ENCODE results near the gene MYL2.

Gene MYL2

DNA sequence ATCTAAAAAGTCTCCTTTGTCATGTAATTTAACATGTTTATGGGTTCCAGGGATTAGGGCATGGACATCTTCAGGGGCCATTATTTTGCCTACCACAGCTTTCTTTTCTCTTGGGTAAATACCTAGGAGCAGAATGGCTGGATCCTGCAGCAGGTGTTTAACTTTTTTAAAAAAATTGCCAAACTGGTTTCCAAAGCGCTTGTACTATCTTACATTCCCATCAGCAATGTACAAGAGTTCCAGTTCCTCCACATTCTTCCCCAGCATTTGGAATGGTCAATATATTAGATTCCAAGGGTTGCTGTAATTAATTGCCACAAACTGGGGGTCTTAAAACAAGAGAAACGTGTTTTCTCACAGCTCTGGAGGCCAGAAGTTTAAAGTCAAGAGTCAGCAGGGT is 27.7 kb upstream of the MYL2 start:
- DNase-seq (ENCODE audit: extremely low read depth, low read depth), result no peak
- TF ChIP-seq, protein P1, sequence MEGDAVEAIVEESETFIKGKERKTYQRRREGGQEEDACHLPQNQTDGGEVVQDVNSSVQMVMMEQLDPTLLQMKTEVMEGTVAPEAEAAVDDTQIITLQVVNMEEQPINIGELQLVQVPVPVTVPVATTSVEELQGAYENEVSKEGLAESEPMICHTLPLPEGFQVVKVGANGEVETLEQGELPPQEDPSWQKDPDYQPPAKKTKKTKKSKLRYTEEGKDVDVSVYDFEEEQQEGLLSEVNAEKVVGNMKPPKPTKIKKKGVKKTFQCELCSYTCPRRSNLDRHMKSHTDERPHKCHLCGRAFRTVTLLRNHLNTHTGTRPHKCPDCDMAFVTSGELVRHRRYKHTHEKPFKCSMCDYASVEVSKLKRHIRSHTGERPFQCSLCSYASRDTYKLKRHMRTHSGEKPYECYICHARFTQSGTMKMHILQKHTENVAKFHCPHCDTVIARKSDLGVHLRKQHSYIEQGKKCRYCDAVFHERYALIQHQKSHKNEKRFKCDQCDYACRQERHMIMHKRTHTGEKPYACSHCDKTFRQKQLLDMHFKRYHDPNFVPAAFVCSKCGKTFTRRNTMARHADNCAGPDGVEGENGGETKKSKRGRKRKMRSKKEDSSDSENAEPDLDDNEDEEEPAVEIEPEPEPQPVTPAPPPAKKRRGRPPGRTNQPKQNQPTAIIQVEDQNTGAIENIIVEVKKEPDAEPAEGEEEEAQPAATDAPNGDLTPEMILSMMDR (IDR thresholded peaks at IDR 0.05; ENCODE audit: low read depth, low read length), result no peak

- DNase-seq (ENCODE audit: extremely low read depth, low read depth), result no peak
- TF ChIP-seq, protein P1 (IDR thresholded peaks at IDR 0.05; ENCODE audit: low read depth, low read length), result no peak
Measured at GRCh38 chr12:110943373-110943772, 23.0 kb upstream of the MYL2 start.

GRCh38 chr12:110941391-110941790 is 21.0 kb upstream of the MYL2 start:
- TF ChIP-seq, protein P1 (IDR thresholded peaks at IDR 0.05; ENCODE audit: low read depth, low read length), result no peak
- DNase-seq (ENCODE audit: extremely low read depth, low read depth), result no peak

DNA sequence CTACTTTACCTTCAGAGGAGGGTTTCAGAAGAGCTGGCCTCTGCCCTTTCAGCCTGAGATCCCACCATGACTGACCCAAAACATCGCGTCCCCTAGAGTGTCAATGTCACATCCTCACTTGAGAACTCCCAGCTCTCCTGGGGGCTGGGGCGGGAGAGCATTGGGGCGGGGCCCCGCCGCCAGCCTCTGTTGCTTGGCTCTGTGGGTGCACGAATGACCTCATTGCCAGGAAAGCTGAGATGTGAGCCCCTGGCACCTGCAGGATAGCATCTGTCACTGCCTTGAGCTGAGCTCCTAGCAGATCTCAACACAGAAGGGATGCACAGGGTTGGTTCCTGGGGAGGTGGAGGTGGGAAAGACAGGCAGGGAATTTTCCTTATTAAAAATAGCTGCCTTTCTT is 20.6 kb upstream of the MYL2 start:
- TF ChIP-seq, protein P1 (IDR thresholded peaks at IDR 0.05; ENCODE audit: low read depth, low read length), result no peak
- no peak for DNase-seq (ENCODE audit: extremely low read depth, low read depth)

DNA sequence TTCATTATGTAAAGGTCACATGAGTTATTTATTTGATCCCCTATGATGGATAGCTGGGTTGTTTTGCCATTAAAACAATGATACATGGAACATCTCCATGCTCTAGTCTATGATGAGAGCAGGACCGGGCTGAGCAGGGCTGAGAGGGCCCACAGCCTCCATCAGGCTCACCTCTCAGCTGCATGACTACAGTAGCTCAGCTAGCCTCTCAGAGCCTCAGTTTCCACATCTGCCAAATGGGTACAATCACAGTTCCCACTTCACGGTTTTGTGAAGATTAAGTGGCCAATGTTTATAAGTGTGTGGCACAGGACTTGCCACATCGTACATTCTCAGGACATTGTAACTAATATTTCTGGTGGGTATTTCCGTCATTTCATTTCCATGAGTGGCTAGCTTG is 19.9 kb upstream of the MYL2 start:
- DNase-seq (ENCODE audit: extremely low read depth, low read depth), result no peak
- TF ChIP-seq, protein P1 (IDR thresholded peaks at IDR 0.05; ENCODE audit: low read depth, low read length), result no peak

GRCh38 chr12:110937104-110937641 is 16.8 kb upstream of the MYL2 start:
- DNase-seq (ENCODE audit: extremely low read depth, low read depth), result no peak
- TF ChIP-seq, protein P1 (IDR thresholded peaks at IDR 0.05; ENCODE audit: low read depth, low read length), result peak; percentile 94

DNA sequence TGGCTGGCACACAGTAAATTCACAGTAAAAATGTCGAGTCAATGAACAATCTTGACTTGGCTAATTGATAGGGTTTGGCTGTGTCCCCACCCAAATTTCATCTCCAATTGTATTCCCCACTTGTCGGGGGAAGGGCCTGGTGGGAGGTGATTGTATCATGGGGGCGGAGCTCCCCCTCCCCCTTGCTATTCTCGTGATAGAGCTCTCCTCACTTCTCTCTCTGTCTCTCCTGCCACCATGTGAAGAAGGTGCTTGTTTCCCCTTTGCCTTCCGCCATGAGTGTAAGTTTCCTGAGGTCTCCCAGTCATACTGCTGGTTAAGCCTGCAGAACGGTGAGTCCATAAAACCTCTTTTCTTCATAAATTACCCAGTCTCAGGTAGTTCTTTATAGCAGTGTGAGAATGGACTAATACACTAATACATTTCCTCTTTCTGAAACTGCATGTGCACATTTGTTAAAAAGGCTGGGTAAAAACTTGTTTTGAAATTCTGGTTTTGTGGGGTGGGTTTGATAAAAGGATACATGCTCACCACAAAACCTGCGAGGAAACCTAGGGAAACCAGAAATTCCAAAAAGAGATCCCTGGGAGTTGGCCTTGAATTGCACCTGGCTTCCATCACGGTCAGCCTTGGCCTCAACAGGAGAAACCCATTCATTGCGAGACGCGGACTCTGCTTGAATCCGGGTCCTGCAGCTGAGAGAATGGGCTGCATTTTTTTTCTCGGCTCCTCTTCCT is 16.2 kb upstream of the MYL2 start:
- no peak for DNase-seq (ENCODE audit: extremely low read depth, low read depth)
- TF ChIP-seq, protein P1 (IDR thresholded peaks at IDR 0.05; ENCODE audit: low read depth, low read length), result no peak
